GM19468 (cell line): ENCODE results near the gene GPNMB.
"Not testable (repeated sequence)": the region's sequence is repeated elsewhere in the genome, so short reads cannot be mapped to it uniquely, and the experiment has no call there.

Experiments
- ATAC-seq: cut with Tn5 transposase; IDR thresholded peaks from one replicate; pipeline ENCODE4 v1.9.1; 2021; ENCODE audit warnings: mild to moderate bottlenecking, moderate library complexity, moderate number of reproducible peaks; ENCODE audit not compliant: unreplicated experiment; ENCODE audit errors: extremely low read depth

Gene GPNMB

GRCh38 chr7:23246555-23246954 is at the start of gene GPNMB:
GPNMB (plus strand) TSS chr7:23246775; CDS start chr7:23246858, 83 bp downstream.
- ATAC-seq = no peak

- not testable (repeated sequence) for ATAC-seq
Measured at GRCh38 chr7:23197745-23198144, 48.8 kb upstream of the GPNMB start.

GRCh38 chr7:23200331-23200730 is 46.2 kb upstream of the GPNMB start:
- ATAC-seq = no peak

- no peak for ATAC-seq
Measured at GRCh38 chr7:23204241-23204640, 42.3 kb upstream of the GPNMB start.

- no peak for ATAC-seq
Measured at GRCh38 chr7:23205577-23205908, 41.0 kb upstream of the GPNMB start.

- no peak for ATAC-seq
Measured at GRCh38 chr7:23205909-23206767, 40.4 kb upstream of the GPNMB start.

- no peak for ATAC-seq
Measured at GRCh38 chr7:23207021-23207420, 39.6 kb upstream of the GPNMB start.

GRCh38 chr7:23207884-23208283 is 38.7 kb upstream of the GPNMB start:
- ATAC-seq = no peak

GRCh38 chr7:23208316-23208715 is 38.3 kb upstream of the GPNMB start:
- ATAC-seq = no peak

GRCh38 chr7:23210506-23210905 is 36.1 kb upstream of the GPNMB start:
- ATAC-seq = no peak

GRCh38 chr7:23211589-23211988 is 35.0 kb upstream of the GPNMB start:
- no peak for ATAC-seq

- ATAC-seq = no peak
Measured at GRCh38 chr7:23212395-23212794, 34.2 kb upstream of the GPNMB start.

GRCh38 chr7:23212841-23213240 is 33.7 kb upstream of the GPNMB start:
- no peak for ATAC-seq

GRCh38 chr7:23213755-23214154 is 32.8 kb upstream of the GPNMB start:
- ATAC-seq = no peak

GRCh38 chr7:23214423-23214822 is 32.2 kb upstream of the GPNMB start:
- ATAC-seq = no peak

GRCh38 chr7:23214938-23215337 is 31.6 kb upstream of the GPNMB start:
- no peak for ATAC-seq

GRCh38 chr7:23216021-23216420 is 30.6 kb upstream of the GPNMB start:
- ATAC-seq = no peak

GRCh38 chr7:23218196-23218595 is 28.4 kb upstream of the GPNMB start:
- ATAC-seq = no peak

- ATAC-seq = no peak
Measured at GRCh38 chr7:23220690-23221305, 25.8 kb upstream of the GPNMB start.

- no peak for ATAC-seq
Measured at GRCh38 chr7:23222439-23223030, 24.0 kb upstream of the GPNMB start.

GRCh38 chr7:23224364-23224763 is 22.2 kb upstream of the GPNMB start:
- not testable (repeated sequence) for ATAC-seq
